Muscle of arm (tissue), 14 donors: ENCODE measurements around the gene CEP72. TPM values are rescaled to one million over a fixed set of nuclear protein-coding genes. Genes with fewer than 3 reads are reported as not detected.
"Not testable (repeated sequence)": the region's sequence is repeated elsewhere in the genome, so short reads cannot be mapped to it uniquely, and the experiment has no call there.

ENCODE experiments used
- DNase-seq: peaks from one replicate; pipeline ENCODE4 v3.0.0-alpha.2; 2013
- long read RNA-seq, 11 donors: transcript quantifications; one replicate each; lab custom pipeline, GENCODE V29; 2026
- polyA plus RNA-seq, 12 donors: library from polyadenylated mRNA; unstranded; fragments of 120-200 nt; gene quantifications; one replicate each; pipeline ENCODE4 v1.2.1, GENCODE V29; 2013; ENCODE audit not compliant: insufficient read length in 12 of 12

The CEP72 gene, protein sequence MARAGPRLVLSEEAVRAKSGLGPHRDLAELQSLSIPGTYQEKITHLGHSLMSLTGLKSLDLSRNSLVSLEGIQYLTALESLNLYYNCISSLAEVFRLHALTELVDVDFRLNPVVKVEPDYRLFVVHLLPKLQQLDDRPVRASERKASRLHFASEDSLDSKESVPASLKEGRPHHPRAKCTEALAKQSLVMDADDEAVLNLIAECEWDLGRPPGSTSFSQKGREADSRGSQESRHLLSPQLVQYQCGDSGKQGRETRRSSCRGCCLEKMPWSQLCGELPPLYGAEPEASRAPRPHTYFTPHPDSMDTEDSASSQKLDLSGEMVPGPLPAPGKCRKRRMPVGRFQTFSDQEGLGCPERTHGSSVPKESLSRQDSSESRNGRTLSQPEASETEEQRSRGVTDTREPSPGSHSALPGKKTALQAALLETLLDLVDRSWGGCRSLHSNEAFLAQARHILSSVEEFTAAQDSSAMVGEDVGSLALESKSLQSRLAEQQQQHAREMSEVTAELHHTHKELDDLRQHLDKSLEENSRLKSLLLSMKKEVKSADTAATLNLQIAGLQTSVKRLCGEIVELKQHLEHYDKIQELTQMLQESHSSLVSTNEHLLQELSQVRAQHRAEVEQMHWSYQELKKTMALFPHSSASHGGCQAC
- polyA plus RNA-seq: 1 to 10 TPM in 10 of 12 donors, not detected in 2; 3.1 to 7.5 (median 4.2) TPM
- long read RNA-seq, donor 1, partial matches to known transcripts: 0 of 1 reads
- long read RNA-seq, donor 1, other reads (novel, unspliced or antisense): 0 of 1 reads
- long read RNA-seq, donor 2, partial matches to known transcripts: 0 of 1 reads
- long read RNA-seq, donor 2, other reads (novel, unspliced or antisense): 0 of 1 reads
- long read RNA-seq, donor 3: 0 reads
- long read RNA-seq, donor 4, partial matches to known transcripts: 0 of 1 reads
- long read RNA-seq, donor 4, other reads (novel, unspliced or antisense): 0 of 1 reads
- long read RNA-seq, donor 5: 0 reads
- long read RNA-seq, donor 6, partial matches to known transcripts: 0 of 1 reads
- long read RNA-seq, donor 6, other reads (novel, unspliced or antisense): 0 of 1 reads
- long read RNA-seq, donor 7: 0 reads
- long read RNA-seq, donor 8, partial matches to known transcripts: 0 of 1 reads
- long read RNA-seq, donor 8, other reads (novel, unspliced or antisense): 0 of 1 reads
- long read RNA-seq, donor 9: 0 reads
- long read RNA-seq, donor 10, partial matches to known transcripts: 0 of 1 reads
- long read RNA-seq, donor 10, other reads (novel, unspliced or antisense): 0 of 1 reads
- long read RNA-seq, donor 11, partial matches to known transcripts: 0 of 1 reads
- long read RNA-seq, donor 11, other reads (novel, unspliced or antisense): 0 of 1 reads

DNA sequence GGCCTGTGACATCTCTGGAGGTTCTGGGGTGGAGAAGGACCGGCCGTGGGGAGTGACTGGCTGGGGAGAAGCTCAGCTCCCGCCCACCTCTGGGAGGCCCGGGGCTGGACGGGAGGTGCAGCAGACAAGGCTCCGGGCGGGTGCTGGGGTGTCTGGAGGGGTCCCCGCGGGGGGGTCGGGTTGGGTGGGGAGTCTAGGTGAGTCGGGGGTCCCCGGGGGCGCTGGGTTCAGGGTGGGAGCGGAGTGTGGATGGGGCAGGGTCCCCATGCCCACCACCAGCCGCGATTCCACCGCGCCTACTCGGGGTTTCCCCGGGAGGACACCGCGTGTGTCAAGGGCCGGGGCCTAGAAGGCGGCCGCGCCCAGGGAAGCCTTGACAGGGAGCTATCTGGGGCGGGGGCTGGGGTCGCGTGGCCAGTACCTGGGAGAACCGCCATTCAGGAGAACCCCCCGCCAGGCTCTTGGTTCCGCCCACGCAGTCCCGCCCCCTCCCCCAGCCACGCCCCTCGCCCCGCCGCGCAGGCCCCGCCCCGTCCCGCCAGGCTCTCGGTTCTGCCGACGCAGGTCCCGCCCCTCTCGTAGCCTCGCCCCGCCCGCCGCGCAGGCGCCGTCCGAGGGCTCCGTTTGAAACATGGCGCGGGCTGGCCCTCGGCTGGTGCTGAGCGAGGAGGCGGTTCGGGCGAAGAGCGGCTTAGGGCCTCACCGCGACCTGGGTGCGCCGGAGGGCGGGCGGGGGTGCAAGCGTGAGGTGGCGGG, at the start of gene CEP72:
Gene CEP72, plus strand, starts transcription at position 610 of the 756 bp plus-strand sequence. Its CDS starts 22 bp downstream, at position 632.
- peak; percentile 88 for DNase-seq

DNA sequence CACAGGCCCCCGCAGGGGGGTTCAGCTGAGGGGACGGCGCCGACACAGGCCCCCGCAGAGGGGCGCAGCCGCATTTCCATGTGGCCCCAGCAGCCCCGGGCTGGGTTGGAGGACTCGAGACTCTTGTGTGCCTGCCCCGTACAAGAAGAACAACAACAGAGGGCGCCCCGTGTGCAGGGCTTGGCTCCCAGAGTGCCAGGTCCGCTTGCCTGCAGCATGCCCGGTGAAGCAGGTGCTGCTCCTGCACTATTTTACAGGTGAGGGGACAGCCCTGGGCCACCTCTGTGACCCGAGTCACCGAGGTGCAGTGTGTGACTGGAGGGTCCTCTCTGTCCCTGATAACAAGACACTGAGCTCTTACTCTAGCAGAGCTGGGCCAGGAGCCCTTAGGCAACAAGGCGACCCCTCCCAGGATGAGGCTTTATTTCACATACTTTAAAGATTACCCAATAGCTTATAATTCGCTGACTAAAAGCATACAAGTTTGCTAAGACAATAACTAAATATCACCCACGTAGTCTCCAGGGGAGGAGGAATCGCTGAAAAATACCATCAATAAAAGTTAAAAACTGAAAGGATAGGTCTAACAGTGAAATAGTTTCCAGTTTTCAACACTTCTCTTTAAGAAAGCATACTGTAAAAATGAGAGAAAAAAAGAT, 46.2 kb upstream of the CEP72 start:
- no peak for DNase-seq

DNA sequence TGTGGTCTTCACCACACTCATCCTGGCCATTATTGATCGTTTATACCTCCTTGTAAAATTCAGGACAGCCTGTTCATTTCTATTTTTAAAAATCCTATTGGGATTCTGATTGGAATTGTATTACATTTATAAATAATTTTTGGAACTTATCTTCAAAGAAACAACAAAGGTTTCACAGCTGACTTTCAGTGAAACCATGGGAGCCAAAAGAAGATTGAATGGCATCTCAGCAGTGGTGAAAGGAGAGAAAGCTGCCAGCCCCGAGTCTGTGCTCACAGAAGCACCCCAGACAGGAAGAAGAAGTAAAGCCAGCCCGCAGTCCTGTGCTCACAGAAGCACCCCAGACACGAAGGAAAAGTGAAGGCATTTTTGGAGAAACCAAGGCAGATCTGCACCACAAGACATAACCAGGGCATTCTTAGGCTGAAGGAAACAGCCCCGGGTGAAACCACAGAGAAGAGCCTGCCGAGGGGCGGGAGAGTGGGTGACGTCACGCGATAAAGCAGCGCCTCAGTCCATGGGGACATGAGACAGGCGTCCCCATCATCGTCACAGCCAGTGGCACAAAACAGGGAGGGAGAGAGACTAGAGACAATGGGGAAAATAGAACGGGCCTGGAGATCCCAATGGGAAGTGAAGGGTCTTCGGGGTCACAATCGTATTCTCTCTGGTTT, 45.4 kb upstream of the CEP72 start:
- DNase-seq: no peak

DNA sequence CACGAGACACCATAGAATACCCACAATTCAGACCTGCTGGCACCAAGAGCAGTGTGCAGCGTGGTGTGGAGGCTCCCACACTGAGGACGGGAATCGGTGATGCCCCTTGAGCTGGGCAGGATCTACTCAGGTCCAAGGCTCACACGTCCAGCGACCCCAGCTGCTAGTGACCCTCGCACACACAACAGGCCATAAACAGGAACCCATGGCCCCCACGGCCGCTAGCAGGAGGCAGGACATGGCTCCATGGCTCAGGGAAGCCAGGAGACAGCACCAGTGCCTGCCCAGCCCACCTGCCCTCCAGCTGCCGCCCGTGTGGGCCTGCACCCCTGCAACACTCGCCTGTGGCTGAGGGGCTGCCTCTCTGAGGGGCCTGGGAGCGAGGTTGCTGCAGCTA, 44.5 kb upstream of the CEP72 start:
- DNase-seq: no peak

DNA sequence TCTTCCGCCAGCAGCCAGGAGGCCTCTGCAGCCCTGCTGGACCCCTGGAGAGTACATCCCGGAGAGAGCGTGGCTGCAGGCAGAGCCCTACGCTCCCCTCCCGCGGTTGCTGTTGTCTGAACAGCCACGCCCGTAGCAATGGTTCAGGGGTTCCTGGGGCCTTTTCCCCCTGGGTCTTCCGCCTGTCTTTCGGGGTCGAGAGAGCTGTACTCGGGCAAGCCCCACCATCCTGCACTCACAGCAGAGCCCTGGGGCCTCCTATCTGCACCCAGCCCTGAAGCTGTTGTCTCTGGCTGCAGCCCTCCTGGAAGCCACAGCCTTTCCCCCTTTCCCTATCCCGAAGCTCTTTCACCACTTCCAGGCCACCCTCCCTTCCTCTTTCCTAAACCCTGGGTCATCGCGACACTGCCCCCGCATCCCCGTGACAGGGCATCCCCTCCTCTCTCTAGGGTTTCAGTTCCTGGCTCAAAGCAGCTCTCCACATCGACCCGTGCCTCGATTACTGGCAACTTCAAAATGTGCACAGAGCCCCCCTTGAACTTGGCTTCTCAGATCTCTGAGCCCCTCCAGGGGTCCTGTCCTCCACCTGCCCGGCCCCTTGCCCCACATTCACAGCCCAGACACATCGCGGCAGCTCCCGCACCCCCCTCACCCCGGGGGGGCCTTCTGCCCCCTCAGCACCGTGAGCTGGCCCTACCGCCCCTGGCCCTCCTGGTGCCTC, 43.9 kb upstream of the CEP72 start:
- DNase-seq: no peak

DNA sequence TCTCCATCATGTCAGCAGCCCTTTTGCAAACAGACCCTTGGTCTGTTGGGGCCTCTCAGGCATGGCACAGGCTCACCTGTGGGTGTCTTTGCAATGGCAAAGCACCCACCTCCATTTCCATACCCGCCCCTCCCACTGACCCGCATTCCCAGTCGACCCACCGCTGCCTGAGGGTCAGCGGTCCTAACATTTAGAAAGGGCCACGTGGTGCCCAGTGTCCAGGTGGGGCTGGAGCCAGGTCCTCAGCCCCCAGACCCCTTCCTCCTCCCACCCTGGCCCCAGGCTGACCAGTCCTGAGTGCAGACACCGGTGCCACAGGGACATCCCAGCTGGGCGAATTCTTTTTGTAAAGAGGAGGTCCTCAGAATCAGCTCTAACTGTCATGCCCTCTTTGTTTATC, 43.3 kb upstream of the CEP72 start:
- no peak for DNase-seq

DNA sequence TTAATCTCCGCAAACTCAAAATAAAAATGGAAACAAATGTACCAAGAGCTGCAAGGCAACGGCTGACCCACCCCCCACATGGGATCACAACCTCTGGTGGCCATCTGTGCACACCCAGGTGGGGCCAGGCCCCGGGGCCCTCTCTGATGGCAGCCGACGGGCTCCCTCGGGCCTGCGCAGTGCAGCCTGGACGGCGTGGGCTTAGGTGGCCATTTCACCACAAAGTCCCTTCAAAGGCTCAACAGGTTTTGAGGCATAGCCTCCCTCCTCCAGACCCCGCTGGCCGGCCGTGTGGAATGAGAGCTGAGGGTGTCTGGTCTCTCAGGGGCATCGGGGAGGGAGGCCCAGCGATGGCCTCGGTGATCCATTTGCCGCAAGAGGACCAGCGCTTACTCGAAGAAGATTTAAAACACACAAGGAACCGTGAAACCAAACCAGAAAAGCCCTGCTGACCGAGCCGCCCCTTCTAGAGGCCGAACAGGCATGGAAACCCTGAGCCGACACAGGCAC, 42.7 kb upstream of the CEP72 start:
- no peak for DNase-seq

DNA sequence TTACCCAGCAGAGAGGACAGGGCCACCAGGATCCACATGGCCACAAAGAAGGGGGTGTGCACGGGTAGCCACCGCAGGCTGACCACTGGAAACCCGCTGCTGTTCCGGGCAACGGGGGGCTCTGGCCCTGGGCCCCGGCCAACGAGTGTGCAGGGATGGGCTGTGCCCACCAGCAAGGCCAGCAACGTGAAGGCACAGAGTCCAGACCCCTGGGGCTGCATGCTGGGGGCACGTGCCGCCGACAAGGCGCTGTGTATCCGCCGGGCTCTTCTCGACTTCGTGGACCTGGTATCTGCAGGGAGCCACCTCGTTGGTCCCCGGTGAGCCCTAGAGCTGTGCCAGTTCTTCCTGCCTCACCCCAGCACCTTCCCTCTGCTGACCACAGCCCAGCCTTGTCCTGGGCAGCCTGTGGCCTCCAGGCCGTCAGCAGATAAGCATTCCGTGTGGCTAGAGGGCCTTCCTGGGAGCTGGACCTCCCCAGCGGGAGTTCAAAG, 42.2 kb upstream of the CEP72 start:
- DNase-seq: no peak

DNA sequence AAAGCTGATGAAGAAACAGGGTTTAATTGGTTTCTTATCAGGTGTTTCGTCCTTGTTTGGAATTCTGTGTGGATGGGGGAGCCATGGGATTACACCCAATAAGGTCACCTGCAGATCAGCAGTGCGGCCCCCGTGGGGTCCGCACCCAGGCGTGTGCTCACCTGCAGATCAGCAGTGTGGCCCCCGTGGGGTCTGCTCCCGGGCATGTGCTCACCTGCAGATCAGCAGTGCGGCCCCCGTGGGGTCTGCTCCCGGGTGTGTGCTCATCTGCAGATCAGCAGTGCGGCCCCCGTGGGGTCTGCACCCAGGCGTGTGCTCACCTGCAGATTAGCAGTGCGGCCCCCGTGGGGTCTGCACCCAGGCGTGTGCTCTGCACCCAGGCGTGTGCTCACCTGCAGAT, 41.7 kb upstream of the CEP72 start:
- DNase-seq: no peak

DNA sequence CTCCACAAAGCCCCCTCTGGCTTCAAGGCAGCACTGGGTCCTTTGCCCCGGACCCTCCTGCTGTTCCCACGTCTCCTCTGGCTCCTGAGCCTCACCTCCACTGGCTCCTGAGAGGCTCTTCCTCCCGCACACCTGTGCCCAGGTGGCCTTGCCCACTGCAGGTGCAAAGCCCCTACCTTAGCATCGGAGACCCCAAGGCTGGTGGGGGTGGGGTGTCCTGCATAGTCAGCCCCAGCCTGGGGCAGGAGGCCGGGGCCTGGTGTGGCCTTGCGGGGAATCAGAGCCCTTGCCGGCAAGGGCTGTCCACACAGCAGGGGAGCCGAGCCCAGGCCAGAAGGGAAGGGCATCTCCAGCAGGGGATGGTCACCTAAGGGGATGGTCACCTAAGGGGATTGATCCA, 41.3 kb upstream of the CEP72 start:
- no peak for DNase-seq

DNA sequence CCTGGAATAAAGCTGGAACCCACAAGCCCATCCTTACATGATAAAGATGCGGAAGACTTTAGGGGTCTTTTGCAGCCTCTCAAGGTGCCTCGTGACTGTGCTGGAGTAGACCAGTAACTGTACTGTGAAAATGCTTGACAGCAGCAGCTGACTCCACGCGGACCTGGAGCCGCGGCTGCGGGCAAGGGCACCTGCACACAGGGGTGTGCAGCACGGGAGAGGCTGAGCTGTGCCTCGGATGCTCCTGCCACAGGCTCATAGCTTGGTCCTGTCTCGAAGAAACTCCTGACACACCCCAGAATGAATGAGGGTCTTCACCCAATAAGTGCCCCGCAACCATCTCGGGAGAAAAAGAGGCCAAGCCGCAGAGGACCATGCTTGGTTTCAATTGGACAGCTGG, 40.3 kb upstream of the CEP72 start:
- no peak for DNase-seq

DNA sequence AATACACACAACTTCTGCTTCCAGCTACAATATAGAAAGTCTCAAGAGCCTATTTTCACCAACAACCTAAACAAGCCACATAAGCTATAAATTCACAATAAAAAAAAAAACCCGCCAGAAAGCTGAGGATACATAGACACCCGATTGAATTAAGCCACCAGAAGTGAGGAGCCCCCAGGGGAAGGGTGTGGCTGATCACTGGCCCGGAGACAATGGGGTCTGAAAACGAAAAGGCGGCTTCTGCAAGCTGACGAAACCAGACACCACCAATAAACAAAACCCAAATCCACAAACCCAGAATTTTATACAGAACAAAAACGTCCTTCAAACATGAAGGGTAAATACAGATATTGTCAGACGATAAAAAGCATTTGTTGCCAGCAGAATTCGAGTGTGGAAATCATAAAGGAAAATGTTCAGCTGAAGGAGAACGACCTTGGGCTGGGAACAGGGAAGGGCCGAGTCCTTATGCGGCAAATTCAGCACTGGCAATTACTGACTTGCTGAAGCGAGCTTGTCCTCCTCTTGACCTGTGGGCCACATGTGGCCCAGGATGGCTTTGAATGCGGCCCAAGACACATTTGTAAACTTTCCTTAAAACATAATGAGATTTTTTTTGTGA, 39.6 kb upstream of the CEP72 start:
- no peak for DNase-seq

DNA sequence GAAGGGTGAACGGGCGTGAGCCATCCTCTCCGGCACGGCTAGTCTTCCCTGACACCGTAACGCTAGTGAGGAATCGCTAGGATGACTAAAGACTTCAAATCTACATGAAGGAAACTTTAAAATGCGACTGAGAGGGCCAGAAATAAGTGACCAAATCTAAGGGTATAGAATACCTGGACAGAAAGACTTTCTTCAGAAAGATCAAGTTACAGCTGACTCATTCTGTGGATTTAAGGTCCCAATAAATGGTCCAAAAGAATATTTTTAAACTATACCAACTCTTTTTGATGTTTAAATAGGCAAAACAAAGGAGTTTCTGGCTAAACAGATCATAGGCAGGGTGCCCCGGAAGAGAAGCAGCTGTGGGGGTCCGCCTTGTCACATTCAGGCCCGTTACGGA, 38.9 kb upstream of the CEP72 start:
- no peak for DNase-seq

DNA sequence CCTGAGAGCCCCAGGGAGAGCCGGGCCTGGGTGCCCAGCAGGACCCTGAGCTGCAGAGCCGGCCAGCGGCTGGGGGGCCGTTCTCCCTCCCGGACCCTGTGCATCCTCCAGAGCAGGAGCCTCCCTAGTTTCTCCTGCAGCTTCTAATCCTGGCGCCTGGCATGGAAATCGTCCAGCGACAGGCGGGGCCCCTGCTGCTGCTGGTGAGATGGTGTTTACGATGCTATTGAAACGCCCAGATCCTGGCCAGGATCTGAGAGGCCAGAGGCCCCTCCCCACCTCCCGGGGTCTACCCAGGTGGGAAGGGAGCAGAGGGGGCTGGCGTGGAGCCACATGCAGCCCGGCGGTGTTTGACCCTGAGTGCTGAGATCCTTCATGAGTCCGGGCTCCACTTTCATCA, 38.2 kb upstream of the CEP72 start:
- DNase-seq: no peak

DNA sequence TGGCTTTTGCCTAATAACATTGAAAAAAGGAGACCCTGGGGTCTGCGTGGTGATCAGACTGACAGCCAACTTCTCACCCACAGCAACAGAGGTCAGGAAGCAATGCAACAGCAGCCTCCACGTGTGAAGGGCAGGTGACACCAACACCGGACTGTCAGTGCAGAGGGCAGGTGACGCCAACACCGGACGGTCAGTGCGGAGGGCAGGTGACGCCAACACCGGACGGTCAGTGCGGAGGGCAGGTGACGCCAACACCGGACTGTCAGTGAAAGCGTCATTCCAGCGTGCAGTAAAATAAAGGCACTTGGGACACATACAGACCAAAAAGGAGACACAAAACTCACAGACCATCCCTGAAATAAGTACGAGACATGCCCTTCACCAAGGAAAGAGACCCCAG, 37.2 kb upstream of the CEP72 start:
- no peak for DNase-seq

DNA sequence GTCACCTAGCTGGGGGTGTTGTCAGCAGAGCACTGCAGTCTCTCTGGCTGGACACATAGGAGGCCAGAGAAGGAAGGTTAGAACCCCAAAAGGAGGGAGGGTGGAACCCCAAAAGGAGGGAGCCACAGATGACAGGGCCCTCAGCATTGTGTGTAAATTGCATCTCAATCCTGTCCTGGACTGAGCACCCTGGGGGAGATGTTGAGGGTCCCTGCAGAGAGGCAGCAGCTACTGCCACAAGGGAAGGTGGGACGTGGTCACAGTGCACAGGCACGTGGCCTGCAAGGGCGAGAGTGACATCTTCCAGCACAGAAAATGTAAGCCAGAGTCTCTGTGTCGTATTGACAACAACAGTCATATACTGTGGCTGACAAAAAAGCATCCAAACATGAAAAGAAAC, 36.5 kb upstream of the CEP72 start:
- no peak for DNase-seq

DNA sequence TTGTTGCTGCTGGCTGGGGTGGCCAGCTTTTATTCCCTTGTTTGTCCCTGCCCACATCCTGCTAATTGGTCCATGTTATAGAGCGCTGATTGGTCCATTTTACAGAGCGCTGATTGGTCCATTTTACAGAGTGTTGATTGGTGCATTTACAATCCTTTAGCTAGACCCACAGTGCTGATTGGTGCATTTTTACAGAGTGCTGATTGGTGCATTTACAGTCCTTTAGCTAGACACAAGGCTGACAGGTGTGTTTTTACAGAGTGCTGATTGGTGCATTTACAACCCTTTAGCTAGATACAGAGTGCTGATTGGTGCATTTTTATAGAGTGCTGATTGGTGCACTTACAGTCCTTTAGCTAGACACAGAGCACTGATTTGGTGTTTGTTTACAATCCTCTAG, 34.9 kb upstream of the CEP72 start:
- DNase-seq: not testable (repeated sequence)

DNA sequence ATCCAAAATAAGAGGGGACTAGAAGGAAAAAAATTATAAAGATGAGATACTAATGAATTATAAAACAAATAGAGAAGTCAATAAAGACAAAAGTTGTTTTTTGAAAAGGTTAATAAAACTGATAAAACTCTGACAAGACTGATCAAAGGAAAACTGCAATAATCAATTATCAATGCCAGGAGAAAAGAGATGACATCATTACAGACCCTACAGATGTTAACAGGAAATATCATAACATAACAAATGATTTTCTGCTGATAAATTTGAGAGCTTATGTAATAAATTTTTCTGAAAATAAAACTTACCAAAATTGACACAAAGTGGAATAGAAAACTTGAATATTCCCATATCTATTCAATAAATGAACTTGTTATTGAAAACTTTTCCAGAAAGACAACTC, 34.3 kb upstream of the CEP72 start:
- DNase-seq: no peak
